GM12801 (cell line): ENCODE results near the gene ZBTB34.

Experiments
- TF ChIP-seq, protein P1 (sequence below): IDR thresholded peaks from one replicate; pipeline ENCODE4 v1.5.1; 2011; ENCODE audit warnings: control low read depth; ENCODE audit not compliant: insufficient read length; ENCODE audit errors: extremely low read depth

ZBTB34 gene

GRCh38 chr9:126827227-126827626 is 33.2 kb upstream of the ZBTB34 start:
- TF ChIP-seq, protein P1, sequence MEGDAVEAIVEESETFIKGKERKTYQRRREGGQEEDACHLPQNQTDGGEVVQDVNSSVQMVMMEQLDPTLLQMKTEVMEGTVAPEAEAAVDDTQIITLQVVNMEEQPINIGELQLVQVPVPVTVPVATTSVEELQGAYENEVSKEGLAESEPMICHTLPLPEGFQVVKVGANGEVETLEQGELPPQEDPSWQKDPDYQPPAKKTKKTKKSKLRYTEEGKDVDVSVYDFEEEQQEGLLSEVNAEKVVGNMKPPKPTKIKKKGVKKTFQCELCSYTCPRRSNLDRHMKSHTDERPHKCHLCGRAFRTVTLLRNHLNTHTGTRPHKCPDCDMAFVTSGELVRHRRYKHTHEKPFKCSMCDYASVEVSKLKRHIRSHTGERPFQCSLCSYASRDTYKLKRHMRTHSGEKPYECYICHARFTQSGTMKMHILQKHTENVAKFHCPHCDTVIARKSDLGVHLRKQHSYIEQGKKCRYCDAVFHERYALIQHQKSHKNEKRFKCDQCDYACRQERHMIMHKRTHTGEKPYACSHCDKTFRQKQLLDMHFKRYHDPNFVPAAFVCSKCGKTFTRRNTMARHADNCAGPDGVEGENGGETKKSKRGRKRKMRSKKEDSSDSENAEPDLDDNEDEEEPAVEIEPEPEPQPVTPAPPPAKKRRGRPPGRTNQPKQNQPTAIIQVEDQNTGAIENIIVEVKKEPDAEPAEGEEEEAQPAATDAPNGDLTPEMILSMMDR: no peak

DNA sequence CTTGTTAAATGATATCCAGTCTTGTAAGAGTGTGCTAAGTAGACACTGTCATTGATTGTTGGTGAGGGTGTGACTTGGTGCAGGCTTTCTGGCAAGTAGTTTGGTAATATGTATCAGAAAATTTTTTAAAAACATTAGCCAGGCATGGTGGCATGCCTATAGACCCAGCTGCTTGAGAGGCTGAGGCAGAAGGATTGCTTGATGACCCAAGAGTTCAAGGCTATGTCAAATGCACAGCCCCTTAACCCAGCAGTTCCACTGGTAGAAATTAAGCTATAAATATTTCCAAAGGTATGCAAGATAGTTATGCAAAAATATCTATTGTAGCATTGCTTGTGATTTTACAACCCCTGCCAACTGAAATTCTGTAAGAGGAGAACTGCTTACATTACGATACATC is 31.4 kb upstream of the ZBTB34 start:
- TF ChIP-seq, protein P1: no peak

DNA sequence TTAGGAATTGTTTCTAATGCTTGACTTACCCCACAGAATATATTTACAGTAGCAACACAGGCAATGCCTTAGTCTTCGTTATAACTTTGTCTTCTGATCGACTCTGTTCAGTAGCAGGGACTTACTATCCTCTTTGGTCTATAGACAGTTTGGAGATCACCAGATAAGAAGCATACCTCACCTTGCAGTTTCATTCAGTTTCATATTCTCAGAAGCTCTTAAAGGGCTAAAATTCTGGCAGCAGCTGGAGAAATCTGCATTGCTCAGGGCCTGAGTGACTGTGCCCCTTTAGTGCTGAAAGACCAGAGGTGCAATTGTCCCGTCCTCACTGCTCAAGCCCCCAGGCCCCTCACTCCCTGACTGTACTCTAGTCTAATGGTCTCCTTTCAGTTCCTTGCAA is 29.6 kb upstream of the ZBTB34 start:
- TF ChIP-seq, protein P1: no peak

GRCh38 chr9:126832440-126832839 is 28.0 kb upstream of the ZBTB34 start:
- TF ChIP-seq, protein P1: no peak

- TF ChIP-seq, protein P1: no peak
Observed at GRCh38 chr9:126833020-126833419, 27.4 kb upstream of the ZBTB34 start.

DNA sequence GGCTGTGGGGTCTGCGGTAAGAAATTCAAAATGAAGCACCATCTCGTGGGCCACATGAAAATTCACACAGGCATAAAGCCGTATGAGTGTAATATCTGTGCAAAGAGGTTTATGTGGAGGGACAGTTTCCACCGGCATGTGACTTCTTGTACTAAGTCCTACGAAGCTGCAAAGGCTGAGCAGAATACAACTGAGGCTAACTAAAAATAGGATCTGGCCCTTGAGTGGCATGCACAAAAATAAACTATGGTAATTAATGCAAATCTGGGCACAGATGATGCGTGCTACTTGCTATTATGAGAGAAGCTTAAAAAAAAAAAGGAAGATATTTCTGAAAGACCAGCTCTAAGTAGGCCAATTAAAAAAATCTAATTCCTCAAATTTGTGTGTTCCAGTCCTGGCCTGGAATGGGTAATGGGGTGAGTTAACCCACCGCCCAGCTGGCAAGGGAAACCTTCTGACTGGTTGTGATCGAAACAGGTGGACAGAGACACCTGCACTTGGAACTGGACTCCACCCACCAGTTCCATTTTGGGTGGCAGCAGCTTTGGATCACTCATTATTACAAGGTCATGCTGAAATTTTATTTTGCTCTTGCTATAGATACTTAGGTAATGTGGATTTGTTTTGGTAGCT is 26.6 kb upstream of the ZBTB34 start:
- TF ChIP-seq, protein P1: no peak

DNA sequence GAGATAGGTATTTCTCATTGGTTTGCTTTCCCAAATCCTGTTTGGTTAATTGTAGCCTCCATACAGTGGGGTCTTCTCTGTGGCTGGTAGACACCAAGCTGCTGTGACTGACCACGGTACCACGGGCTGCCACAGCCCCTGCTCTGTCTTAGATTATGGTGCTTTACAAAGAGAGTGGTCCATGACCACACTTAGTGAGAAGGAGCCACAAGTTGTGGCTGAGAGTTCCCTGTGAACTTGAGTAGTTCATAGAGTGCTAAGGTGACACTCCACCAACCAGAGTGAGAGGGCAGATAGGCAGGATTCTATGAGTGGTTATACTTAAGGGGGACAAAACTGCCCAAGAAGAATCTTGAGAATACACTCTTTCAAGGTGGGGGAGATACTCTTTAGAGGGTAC is 25.8 kb upstream of the ZBTB34 start:
- TF ChIP-seq, protein P1: no peak
